DND-41 (cell line): ENCODE results near the gene EMP1.

Source experiments
- EZH2 ChIP-seq: IDR thresholded peaks from 3 replicates; pipeline ENCODE4 v1.6.1; 2012; ENCODE audit warnings: borderline replicate concordance, low read depth, mild to moderate bottlenecking, moderate library complexity, low read length, inconsistent platforms; ENCODE audit not compliant: severe bottlenecking
- TF ChIP-seq, protein P1 (sequence below): IDR thresholded peaks from 2 replicates; pipeline ENCODE4 v1.5.1; 2012; ENCODE audit warnings: borderline replicate concordance, low read length, moderate library complexity, mild to moderate bottlenecking; ENCODE audit not compliant: poor library complexity, severe bottlenecking; ENCODE audit errors: extremely low read depth

DNA sequence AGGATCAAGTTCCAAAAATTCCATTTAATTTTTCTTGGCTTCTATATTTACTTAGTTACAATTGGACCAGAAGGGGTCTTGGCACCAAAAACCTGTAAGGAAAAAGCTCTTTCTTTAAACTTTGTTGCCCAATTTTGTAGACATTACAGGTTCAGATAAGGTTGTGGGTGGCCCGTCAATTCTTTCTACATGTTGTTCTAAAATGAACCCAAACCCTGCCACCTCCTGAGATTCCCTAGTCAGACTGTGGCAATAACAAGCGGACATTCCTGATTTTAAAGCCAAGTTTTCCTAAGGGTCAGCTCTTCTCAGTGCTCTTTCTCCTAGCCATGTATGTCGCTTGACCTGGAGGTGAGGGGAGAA is 48.1 kb upstream of the EMP1 start:
- no peak for TF ChIP-seq EZH2
- TF ChIP-seq, protein P1, sequence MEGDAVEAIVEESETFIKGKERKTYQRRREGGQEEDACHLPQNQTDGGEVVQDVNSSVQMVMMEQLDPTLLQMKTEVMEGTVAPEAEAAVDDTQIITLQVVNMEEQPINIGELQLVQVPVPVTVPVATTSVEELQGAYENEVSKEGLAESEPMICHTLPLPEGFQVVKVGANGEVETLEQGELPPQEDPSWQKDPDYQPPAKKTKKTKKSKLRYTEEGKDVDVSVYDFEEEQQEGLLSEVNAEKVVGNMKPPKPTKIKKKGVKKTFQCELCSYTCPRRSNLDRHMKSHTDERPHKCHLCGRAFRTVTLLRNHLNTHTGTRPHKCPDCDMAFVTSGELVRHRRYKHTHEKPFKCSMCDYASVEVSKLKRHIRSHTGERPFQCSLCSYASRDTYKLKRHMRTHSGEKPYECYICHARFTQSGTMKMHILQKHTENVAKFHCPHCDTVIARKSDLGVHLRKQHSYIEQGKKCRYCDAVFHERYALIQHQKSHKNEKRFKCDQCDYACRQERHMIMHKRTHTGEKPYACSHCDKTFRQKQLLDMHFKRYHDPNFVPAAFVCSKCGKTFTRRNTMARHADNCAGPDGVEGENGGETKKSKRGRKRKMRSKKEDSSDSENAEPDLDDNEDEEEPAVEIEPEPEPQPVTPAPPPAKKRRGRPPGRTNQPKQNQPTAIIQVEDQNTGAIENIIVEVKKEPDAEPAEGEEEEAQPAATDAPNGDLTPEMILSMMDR: no peak
